Iris pigment epithelial cell (primary cell): ENCODE measurements around the gene DCUN1D1.
"Not testable (repeated sequence)": the region's sequence is repeated elsewhere in the genome, so short reads cannot be mapped to it uniquely, and the experiment has no call there.

Source experiments
- DNase-seq: peaks from one replicate; pipeline ENCODE4 v3.0.0-alpha.2; 2011; ENCODE audit warnings: low read depth

The DCUN1D1 gene

GRCh38 chr3:182980204-182981037, at the start of gene DCUN1D1:
DCUN1D1 (minus strand) TSS chr3:182980538; CDS start chr3:182980489, 49 bp downstream.
- DNase-seq = peak; percentile 86

GRCh38 chr3:183028416-183028815, 48.1 kb upstream of the DCUN1D1 start:
- no peak for DNase-seq

GRCh38 chr3:183027276-183027675, 46.9 kb upstream of the DCUN1D1 start:
- peak; percentile 39 for DNase-seq

DNA sequence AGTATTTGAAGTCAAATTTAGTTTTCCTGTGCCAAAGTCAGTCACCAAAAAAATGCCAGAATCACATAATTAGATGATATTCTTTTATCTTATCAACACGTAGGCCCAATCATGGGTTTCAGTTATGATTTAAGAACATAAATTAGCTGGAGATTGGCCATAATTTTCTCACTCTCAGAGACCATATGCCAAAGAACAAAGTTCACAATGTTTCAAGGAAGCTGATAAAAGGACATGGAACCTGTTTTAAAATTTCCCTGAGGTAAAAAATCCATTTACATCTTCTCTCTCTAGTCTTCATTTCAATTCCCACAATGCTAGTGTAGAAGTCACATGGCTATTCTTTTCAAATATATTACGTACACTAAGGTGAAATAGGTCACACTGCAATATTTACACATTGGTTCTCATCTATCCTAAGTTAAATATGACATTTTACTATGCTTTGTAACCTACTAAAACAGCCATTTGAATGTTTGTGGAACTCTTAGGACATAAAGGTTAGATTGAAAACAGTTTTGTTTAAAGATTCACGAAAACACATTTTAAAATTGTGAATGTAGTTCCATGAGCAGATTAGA, 42.7 kb upstream of the DCUN1D1 start:
- DNase-seq = no peak

GRCh38 chr3:183018421-183019192, 38.3 kb upstream of the DCUN1D1 start:
- DNase-seq = no peak

GRCh38 chr3:183015185-183015584, 34.8 kb upstream of the DCUN1D1 start:
- no peak for DNase-seq

GRCh38 chr3:183013856-183014255, 33.5 kb upstream of the DCUN1D1 start:
- DNase-seq = no peak

GRCh38 chr3:183013074-183013473, 32.7 kb upstream of the DCUN1D1 start:
- DNase-seq = no peak

DNA sequence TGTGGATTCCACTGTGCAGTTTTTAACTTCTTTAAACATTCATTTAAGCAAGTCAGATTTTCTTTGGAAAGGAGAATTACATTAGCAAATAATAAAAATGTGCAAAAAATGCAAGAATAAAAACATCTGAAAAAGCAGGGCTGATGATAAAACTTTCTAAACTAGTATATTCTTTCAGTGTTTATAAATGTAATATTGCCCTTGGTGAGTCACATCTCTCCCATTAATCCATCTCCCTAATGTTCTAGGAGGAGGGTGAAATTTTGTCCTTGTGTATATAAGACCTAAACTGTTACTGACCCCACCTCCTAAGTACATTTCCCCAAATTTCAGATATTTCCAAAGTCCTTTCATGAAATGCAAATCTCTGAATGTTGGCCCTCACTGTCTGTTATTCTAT, 28.5 kb upstream of the DCUN1D1 start:
- DNase-seq = peak; percentile 28

DNA sequence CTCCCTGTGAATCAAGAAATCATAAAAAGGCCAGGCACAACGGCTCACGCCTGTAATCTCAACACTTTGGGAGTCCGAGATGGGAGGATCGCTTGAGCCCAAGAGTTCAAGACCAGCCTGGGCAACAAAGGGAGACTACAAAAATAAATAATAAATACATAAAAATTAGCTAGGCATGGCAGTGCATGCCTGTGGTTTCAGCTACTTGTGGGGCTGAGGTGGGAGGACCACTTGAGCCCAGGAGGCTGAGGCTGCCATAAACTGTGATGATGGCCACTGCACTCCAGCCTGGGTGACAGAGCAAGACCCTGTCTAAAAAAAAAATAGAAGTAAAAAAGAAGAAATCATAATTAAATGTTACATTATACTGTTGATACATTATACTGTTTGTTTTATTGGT, 28.0 kb upstream of the DCUN1D1 start:
- DNase-seq = no peak

GRCh38 chr3:183006396-183007002, 26.2 kb upstream of the DCUN1D1 start:
- no peak for DNase-seq

DNA sequence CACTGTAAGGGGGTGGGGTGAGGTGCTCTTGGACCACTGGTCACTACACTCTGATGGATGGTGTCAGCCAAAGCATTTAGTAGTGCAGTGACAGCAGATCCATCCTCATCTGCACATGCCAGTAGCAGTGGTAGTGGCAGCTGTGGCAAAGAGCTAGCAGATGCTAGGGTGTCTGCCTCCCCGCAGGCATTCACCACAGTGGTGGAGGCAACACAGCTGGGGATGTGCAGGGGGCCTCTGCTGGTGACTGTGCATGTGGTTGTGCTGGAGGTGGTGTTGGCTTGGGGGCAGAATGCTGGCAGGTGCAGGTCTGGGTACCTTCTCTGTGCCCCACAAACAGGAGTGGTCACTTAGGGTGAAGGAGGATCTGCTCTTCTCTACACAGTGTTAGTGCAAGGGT, 19.4 kb upstream of the DCUN1D1 start:
- no peak for DNase-seq

- DNase-seq = not testable (repeated sequence)
These were observed 13.3 kb upstream of the DCUN1D1 start for GRCh38 chr3:182993486-182994201.

- DNase-seq = no peak
These were observed 9.2 kb upstream of the DCUN1D1 start for GRCh38 chr3:182989566-182989965.

DNA sequence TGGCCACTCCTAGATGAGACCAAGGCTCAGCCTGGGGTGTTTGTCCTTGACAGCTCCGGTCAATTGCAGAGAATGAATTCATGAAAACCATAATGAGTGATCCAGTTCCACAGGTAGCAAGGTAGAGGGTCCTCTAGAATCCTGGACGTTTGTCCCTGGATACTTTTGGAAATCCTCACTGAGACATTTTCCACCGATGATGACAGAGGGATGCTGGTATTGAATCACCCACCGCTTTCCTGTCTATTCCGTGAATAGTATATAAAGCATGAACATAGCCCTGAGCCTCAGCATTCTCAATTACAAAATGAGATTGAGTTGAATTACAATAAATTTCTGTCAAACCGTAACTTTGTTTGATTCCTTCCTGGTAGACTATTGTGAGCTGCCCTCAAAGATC, 5.7 kb upstream of the DCUN1D1 start:
- DNase-seq = no peak

- peak; percentile 83 for DNase-seq
These were observed 3.5 kb upstream of the DCUN1D1 start for GRCh38 chr3:182983876-182984275.

- no peak for DNase-seq
These were observed 671 bp upstream of the DCUN1D1 start for GRCh38 chr3:182981038-182981380.

DNA sequence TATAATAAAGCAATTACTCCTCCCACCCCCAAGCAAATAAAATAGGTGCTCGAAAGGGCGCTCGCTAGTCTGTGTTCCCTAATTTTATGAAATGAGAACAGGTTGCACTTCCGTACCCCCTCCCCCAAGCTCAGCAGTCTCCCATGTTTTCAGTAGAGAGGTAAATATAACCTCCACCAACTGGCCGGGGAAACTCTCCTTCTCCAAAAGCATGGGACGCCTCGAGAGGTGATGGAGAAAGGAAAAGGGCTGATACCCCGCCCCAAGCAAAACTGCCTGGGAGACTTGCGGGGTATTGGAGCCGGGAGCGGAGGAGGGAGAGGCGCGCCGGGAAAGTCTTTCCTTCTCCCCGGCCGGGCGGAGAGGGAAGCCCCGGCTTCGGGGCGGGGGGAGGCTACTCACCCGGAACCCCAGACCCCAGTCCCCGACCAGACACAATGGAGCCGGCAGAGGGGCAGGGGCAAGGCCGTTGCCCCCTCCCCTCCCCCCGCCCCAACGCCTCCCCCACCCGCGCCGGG, 605 bp downstream of the DCUN1D1 start:
- peak; percentile 23 for DNase-seq

DNA sequence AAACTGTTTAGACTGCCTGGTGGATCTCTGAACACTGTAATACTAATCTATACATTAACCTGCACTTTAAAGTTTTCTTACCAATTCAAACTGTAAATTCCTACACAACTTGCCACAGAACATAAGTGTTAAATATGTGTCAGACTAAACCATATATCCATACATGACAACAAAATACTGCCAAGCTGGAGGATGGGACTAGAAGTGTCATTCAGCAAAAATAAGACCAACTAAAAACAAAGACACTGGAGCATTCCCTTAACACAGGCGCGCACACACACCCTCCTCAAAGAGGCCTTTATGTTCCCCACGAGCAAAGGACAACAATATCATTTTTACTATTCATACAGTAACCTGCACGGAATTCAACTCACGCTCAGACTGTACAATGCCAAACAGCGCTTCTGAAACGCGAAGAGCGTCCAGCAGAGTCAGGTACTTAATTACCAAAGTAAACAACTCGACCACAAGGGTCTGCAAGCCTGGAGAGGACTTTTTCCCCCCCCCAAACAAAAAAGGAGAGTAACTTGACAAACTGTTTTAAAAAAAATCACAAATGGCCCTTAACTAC, 1.1 kb downstream of the DCUN1D1 start:
- DNase-seq = peak; percentile 24

- no peak for DNase-seq
These were observed 2.0 kb downstream of the DCUN1D1 start for GRCh38 chr3:182978387-182978786.

- peak; percentile 28 for DNase-seq
These were observed 7.3 kb downstream of the DCUN1D1 start for GRCh38 chr3:182973047-182973446.
